ENCODE measurements around the gene NIPA2.

NIPA2 gene

GRCh38 chr15:22810033-22810852, 28.2 kb upstream of the NIPA2 start:
- TF ChIP-seq SP1 (IDR thresholded peaks at IDR 0.05) (no peak), FOXM1 (IDR thresholded peaks at IDR 0.05; ENCODE audit: borderline replicate concordance) (no peak), FOXK2 (IDR thresholded peaks at IDR 0.05) (no peak), FOXA1 (IDR thresholded peaks at IDR 0.05) (no peak)
- CTCF ChIA-PET, result no interaction called here
- DNase-seq (ENCODE audit: extremely low spot score), result no peak
- POLR2A ChIA-PET, result no interaction called here

DNA sequence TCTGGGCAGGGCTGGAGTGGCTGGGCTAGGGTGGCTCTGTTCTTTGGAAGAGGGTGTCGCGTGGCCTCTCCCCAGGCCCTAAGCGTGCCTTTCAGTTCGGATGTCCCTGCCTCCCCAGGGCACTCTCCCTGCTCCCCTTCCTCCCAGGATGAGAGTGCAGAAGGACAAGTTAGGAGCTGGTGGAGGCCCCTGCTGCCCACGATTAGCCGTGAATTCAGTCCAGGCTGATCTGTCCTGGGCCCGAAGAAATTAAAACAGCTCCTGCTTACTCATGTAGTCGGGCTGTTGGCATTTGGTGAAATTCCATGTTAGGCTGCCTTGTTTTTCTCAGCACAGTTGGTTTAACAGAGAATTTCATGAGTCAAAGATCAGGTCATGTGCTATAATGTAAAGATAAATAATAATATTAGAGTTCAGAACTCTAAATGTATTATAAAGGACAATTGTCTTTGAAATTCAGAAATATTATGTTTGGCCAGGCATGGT, 27.6 kb upstream of the NIPA2 start:
- POLR2A ChIA-PET, result no interaction called here
- no peak for DNase-seq (ENCODE audit: extremely low spot score)
- CTCF ChIA-PET, result interaction anchor here (0.6 kb wide), 1 partner anchor 82 kb away, joined by 3 read pairs; no protein-coding TSS in a partner anchor
- no peak for TF ChIP-seq CTBP1 (IDR thresholded peaks at IDR 0.05; ENCODE audit: borderline replicate concordance)

- ChIA-PET POLR2A (no interaction called here), CTCF (interaction anchor here (0.6 kb wide), 1 partner anchor 81 kb away, joined by 3 read pairs; no protein-coding TSS in a partner anchor)
- DNase-seq (ENCODE audit: extremely low spot score), result peak; percentile 10
- TF ChIP-seq ARNT (IDR thresholded peaks at IDR 0.05), result no peak
- no peak for TF ChIP-seq NFRKB (IDR thresholded peaks at IDR 0.05)
- TF ChIP-seq CTBP1 (IDR thresholded peaks at IDR 0.05; ENCODE audit: borderline replicate concordance), result no peak
- TF ChIP-seq ELF4 (IDR thresholded peaks at IDR 0.05), result no peak
- TF ChIP-seq FOXM1 (IDR thresholded peaks at IDR 0.05; ENCODE audit: borderline replicate concordance), result no peak
- no peak for TF ChIP-seq HDGF (IDR thresholded peaks at IDR 0.05; ENCODE audit: borderline replicate concordance)
- TF ChIP-seq L3MBTL2 (conservative IDR thresholded peaks at IDR 0.05), result no peak
- no peak for TF ChIP-seq PKNOX1 (IDR thresholded peaks at IDR 0.05)
- no peak for TF ChIP-seq SUZ12 (IDR thresholded peaks at IDR 0.05)
- TF ChIP-seq LEF1 (IDR thresholded peaks at IDR 0.05; ENCODE audit: borderline replicate concordance), result no peak
- no peak for TF ChIP-seq SP1 (IDR thresholded peaks at IDR 0.05)
- no peak for TF ChIP-seq BHLHE40 (IDR thresholded peaks at IDR 0.05; ENCODE audit: borderline replicate concordance)
- TF ChIP-seq FOXK2 (IDR thresholded peaks at IDR 0.05), result no peak
- no peak for TF ChIP-seq TARDBP (IDR thresholded peaks at IDR 0.05)
- TF ChIP-seq FOXA1 (IDR thresholded peaks at IDR 0.05), result no peak
These were observed 26.8 kb upstream of the NIPA2 start for GRCh38 chr15:22811640-22812039.

DNA sequence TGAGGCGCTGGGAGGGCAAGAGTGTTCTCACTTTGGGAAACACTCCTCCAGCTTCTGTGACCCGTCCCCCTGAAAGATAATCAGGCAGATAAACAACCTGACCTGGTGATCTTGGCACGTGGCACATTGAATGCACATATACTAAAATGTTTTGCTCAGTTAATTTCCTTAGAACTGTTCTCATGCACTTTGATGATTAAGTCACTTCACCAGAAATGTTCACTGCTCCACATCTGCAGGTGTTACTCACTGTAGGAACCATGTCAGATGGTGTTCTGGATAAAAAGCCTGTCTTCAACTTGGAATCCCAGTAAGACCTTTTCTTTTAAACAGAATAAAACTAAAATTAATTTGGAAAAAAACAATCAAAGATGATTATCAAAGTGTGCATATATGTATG, 24.6 kb upstream of the NIPA2 start:
- CTCF ChIA-PET, result no interaction called here

GRCh38 chr15:22815766-22816165, 22.7 kb upstream of the NIPA2 start:
- TF ChIP-seq HDGF (IDR thresholded peaks at IDR 0.05; ENCODE audit: borderline replicate concordance) (no peak), TARDBP (IDR thresholded peaks at IDR 0.05) (no peak), ZNF384 (IDR thresholded peaks at IDR 0.05) (no peak), SUZ12 (IDR thresholded peaks at IDR 0.05) (no peak)
- ChIA-PET CTCF (no interaction called here), POLR2A (no interaction called here)
- DNase-seq (ENCODE audit: extremely low spot score), result no peak

More for the DNA sequence above, 24.6 kb upstream of the NIPA2 start:
- POLR2A ChIA-PET, result no interaction called here
- TF ChIP-seq SP1 (IDR thresholded peaks at IDR 0.05) (no peak), FOXA1 (IDR thresholded peaks at IDR 0.05) (no peak), SUZ12 (IDR thresholded peaks at IDR 0.05) (no peak), FOXK2 (IDR thresholded peaks at IDR 0.05) (no peak), BHLHE40 (IDR thresholded peaks at IDR 0.05; ENCODE audit: borderline replicate concordance) (no peak), ELF4 (IDR thresholded peaks at IDR 0.05) (no peak), PKNOX1 (IDR thresholded peaks at IDR 0.05) (no peak), L3MBTL2 (conservative IDR thresholded peaks at IDR 0.05) (no peak), TARDBP (IDR thresholded peaks at IDR 0.05) (no peak), NFRKB (IDR thresholded peaks at IDR 0.05) (no peak), HDGF (IDR thresholded peaks at IDR 0.05; ENCODE audit: borderline replicate concordance) (no peak), ARNT (IDR thresholded peaks at IDR 0.05) (no peak), ZNF384 (IDR thresholded peaks at IDR 0.05) (no peak), LEF1 (IDR thresholded peaks at IDR 0.05; ENCODE audit: borderline replicate concordance) (no peak), FOXM1 (IDR thresholded peaks at IDR 0.05; ENCODE audit: borderline replicate concordance) (no peak), CTBP1 (IDR thresholded peaks at IDR 0.05; ENCODE audit: borderline replicate concordance) (no peak)
- no peak for DNase-seq (ENCODE audit: extremely low spot score)

DNA sequence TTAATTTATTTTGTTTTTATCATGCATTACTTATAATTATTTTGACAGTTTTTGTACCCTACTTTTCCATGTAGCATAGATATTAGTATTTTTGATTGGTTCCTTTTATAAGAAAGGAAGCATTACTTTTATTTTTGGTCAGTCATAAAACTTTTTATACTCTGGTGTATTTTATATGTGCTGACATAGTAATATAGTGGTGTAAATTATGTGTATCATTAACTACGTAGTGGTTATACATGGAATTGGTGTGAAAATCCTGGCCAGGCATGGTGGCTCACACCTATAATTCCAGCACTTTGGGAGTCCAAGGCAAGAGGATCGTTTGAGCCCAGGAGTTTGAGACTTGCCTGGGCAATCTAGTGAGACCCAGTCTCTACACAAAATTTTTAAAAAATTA, 18.8 kb upstream of the NIPA2 start:
- TF ChIP-seq FOXK2 (IDR thresholded peaks at IDR 0.05), result no peak
- TF ChIP-seq L3MBTL2 (conservative IDR thresholded peaks at IDR 0.05), result no peak
- TF ChIP-seq FOXA1 (IDR thresholded peaks at IDR 0.05), result no peak
- no peak for TF ChIP-seq PKNOX1 (IDR thresholded peaks at IDR 0.05)
- TF ChIP-seq ZNF384 (IDR thresholded peaks at IDR 0.05), result no peak
- TF ChIP-seq HDGF (IDR thresholded peaks at IDR 0.05; ENCODE audit: borderline replicate concordance), result no peak
- TF ChIP-seq FOXM1 (IDR thresholded peaks at IDR 0.05; ENCODE audit: borderline replicate concordance), result no peak
- no peak for TF ChIP-seq NFRKB (IDR thresholded peaks at IDR 0.05)
- TF ChIP-seq ELF4 (IDR thresholded peaks at IDR 0.05), result no peak
- no peak for TF ChIP-seq ARNT (IDR thresholded peaks at IDR 0.05)
- ChIA-PET POLR2A (no interaction called here), CTCF (no interaction called here)
- no peak for DNase-seq (ENCODE audit: extremely low spot score)
